Urinary bladder (tissue), 4 donors: Measurements from ENCODE around the gene TSPAN32. TPM values are rescaled to one million over a fixed set of nuclear protein-coding genes. Genes with fewer than 3 reads are reported as not detected.
"Not testable (repeated sequence)": the region's sequence is repeated elsewhere in the genome, so short reads cannot be mapped to it uniquely, and the experiment has no call there.

ENCODE experiments used
- DNase-seq: peaks from one replicate; pipeline ENCODE4 v3.0.0-alpha.2; 2015; ENCODE audit errors: extremely low spot score
- H3K27ac ChIP-seq: one replicate; pipeline ENCODE4 v1.5.1; 2013; ENCODE audit warnings: low read depth, mild to moderate bottlenecking, moderate library complexity
- H3K36me3 ChIP-seq: one replicate; pipeline ENCODE4 v1.6.1; 2013; ENCODE audit warnings: mild to moderate bottlenecking, moderate library complexity; ENCODE audit not compliant: insufficient read depth
- H3K4me1 ChIP-seq: one replicate; pipeline ENCODE4 v1.6.1; 2013; ENCODE audit warnings: mild to moderate bottlenecking, moderate library complexity; ENCODE audit not compliant: insufficient read depth
- H3K4me3 ChIP-seq: one replicate; pipeline ENCODE4 v1.5.1; 2013; ENCODE audit warnings: low read depth, low read length
- WGBS: extraction: QIAGEN DNeasy Blood & Tissue Kit; methylation state at CpG from one replicate; pipeline ENCODE4 v1.1.7; 2013; 5-methylcytosine and 5-hydroxymethylcytosine counted together
- polyA plus RNA-seq: library from polyadenylated mRNA; stranded (reverse); fragments of 200-250 nt; gene quantifications from one replicate; pipeline ENCODE4 v1.2.3, GENCODE V29; 2013
- total RNA-seq: library from RNA; depleted of rRNA; stranded (reverse); fragments of >200 nt; gene quantifications from one replicate; pipeline ENCODE4 v1.2.3, GENCODE V29; 2014
- donor health status: healthy with polysubstance abuse.
- donor health status: healthy.

TSPAN32 gene
- total and polyA plus RNA-seq, 2 donors, result 1.7 to 1.9 TPM

DNA sequence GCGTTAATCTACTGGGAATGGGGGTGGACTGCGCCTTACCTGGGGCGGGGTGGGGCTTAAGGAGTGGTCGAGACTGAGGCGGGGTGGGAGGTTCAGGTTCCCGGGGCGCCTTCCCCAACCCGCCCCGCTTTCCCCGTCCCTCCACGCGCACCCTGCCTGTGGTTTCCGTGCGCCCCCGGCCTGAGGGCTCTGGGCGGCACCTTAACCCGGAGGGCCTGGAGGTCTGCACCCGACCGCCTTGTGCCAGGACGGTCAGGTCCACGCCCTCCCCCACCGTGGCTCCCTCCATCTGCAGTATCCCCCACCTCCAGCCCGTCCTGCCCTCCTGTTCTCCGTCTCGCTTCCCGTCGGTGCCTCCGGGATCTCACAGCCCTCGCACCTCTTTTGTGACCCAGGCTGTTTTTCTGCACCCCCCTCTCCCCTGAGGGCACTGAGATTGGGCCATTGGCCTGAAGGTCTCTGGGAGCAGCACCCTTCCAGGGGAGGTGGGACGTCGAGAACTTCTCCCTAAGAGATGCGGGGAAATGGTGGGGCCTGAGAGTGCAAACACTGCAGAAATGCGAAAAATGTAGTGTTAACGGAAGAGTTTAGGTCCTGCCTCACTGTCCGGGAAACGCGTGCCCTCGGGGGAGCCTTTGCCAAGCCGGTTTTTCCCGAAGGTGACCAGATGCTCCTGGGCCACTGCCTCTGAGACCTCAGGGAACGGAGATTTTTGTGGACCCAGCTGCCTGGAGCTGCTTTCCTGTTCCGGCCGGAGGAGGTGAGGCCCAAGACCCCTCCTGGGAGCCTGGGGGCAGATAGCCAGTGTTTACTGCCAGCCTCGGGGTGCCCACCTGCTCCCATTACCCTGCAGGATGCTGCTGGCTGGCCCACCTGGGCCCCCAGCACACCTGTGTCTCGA lies 30.2 kb upstream of the TSPAN32 start:
- H3K36me3 ChIP-seq, result no peaks in the 10 kb centered on the region
- WGBS, result 28% methylated on average over 45 of the region's 45 CpGs
- no peak for DNase-seq
- no peaks in the 10 kb centered on the region for H3K4me1 ChIP-seq
- H3K4me3 ChIP-seq, result no peak overlapping the region
- no peak overlapping the region for H3K27ac ChIP-seq

DNA sequence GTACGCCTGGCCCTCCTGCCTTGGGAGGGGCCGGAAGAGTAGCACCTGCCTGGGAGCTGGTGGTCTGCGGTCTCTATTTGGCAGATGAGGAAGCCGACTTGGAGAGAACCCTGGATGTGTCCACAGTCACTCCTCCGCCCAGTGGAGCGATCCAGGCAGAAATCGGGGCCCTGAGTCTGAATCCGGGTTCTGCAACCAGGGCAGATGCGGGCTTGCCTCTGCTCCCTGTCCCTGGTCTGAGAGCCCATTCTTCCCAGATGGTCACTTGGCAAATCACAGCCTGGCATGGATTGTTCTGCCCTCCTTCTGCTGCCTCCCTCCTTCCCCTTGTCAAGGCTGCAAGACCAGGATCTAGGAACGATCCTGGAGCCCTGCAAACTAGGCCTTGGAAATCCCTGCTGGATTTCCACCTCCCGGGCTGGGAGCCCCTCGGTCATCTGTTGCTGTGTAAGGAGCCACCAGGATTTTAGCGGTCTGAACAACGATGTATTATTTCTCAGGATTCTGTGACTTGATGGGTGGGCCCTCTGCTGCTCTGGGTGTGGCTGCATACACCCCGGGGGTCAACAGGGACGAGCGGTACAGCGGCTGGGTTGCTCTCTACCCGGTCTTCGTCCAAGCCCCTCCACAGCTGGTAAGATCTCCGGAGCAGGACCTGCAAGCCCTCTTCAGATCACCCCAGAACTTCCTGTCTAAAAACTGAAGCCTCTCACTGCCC lies 29.4 kb upstream of the TSPAN32 start:
- DNase-seq, result no peak

DNA sequence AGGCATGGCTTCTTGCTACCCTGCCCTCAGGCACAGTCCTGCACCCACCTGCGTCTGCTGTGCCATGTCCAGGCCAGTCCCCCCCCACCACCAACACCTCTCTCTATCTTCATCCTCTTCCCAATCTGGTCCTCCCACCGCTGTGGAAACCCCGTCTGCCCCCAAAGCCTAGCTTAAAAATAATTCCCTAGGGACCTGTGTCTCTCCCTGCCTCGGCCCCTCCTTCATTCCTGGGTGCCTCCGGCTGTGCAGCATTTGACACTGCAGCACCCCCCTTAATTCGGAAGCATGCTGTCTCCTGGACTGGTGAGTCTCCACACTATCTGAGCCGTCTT lies 28.9 kb upstream of the TSPAN32 start:
- no peak for DNase-seq
- no peaks in the 10 kb centered on the region for H3K4me1 ChIP-seq
- H3K4me3 ChIP-seq, result no peak overlapping the region
- 82% methylated on average over 7 of the region's 7 CpGs for WGBS
- H3K36me3 ChIP-seq, result no peaks in the 10 kb centered on the region
- no peak overlapping the region for H3K27ac ChIP-seq

More for the DNA sequence above, 29.4 kb upstream of the TSPAN32 start:
- no peak overlapping the region for H3K4me3 ChIP-seq
- H3K36me3 ChIP-seq, result no peaks in the 10 kb centered on the region
- WGBS, result 82% methylated on average over 21 of the region's 21 CpGs
- H3K4me1 ChIP-seq, result no peaks in the 10 kb centered on the region
- no peak overlapping the region for H3K27ac ChIP-seq

DNA sequence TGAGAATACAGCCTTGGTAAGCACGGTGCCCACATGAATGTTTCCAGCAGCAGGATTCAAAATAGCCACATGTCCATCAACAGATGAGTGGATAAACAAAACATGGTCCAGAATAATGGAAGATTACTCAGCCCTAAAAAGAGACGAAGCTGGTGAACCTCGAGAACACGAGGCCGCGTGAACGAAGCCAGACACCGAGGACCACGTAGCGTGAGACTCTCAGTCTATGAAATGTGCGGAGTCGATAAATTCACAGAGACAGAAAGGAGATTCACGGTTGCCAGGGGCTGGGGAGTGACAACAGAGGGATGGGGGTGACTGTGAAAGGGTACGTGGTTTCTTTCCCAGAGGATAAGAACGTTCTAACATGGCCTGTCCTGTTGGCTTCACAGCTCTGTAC lies 28.5 kb upstream of the TSPAN32 start:
- H3K36me3 ChIP-seq, result no peaks in the 10 kb centered on the region
- H3K4me3 ChIP-seq, result no peak overlapping the region
- WGBS, result 84% methylated on average over 15 of the region's 15 CpGs
- H3K4me1 ChIP-seq, result no peaks in the 10 kb centered on the region
- H3K27ac ChIP-seq, result no peak overlapping the region
- no peak for DNase-seq

DNA sequence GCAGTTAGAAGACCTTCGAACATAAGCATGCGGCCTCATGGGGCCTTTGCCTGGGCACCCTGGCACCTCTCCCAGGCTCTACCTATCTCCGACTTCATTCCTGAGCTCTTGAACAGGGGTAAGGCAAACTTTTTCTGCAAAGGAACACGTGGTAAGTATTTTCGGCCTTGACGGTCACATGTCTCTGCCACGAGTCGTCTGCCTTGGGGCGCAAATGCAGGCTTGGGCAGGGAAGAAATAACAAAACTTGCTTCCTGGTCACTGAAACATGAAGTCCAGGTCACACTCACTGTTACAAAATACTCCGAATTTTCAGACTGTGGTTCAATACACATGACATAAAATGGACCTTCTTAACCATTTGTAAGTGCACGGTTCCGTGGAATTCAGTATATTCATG lies 28.0 kb upstream of the TSPAN32 start:
- DNase-seq, result no peak
- 82% methylated on average over 12 of the region's 12 CpGs for WGBS
- Histone ChIP-seq H3K36me3 (no peaks in the 10 kb centered on the region), H3K27ac (no peak overlapping the region), H3K4me3 (no peak overlapping the region), H3K4me1 (no peaks in the 10 kb centered on the region)

DNA sequence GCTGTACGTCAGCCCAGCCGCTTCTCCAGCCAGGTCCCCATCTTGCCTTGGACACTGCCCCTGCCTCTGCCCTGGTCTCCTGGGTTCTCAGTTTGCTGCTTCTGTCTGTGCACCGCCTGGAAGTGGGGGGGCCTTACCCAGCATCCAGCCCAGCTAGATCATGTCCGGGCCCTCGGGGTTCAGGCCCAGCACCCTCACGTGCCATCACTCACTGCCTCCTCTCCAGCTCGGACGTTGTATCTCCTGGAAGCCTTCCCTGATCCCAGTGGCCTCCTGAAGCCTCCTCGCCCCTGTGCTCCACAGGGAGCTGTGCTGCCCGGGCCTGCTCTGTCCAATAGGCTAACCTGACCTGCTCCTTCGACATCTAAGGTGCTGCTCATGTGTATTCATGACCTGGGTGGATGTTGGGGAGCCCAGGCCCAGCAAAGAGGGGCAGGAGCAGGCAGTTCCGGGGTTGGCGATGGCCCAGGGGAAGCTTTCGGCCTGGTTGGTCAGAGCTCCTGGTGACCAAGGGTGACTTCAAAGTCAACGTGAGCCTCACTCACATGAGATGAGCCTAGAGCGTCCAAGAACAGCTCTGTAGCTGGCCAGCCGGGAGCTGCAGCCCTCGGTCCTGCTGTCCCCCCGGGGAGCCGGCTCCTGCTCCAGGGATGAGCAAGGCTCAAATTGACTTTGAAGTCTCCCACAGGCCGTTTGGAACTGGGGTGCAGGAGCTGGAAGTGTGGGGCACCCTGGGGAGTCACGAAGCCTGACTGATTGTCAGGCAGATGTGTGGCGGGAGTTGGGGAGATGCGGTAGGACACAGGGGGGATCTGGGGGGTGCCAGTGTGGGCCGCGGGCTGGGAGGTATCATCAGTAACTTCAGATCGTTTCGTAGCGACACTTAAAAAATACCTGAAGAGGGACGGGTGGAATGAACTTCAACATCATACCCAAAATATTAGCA lies 26.2 kb upstream of the TSPAN32 start:
- WGBS, result 92% methylated on average over 30 of the region's 30 CpGs
- Histone ChIP-seq H3K4me1 (no peaks in the 10 kb centered on the region), H3K4me3 (no peak overlapping the region), H3K27ac (no peak overlapping the region), H3K36me3 (no peaks in the 10 kb centered on the region)
- no peak for DNase-seq

DNA sequence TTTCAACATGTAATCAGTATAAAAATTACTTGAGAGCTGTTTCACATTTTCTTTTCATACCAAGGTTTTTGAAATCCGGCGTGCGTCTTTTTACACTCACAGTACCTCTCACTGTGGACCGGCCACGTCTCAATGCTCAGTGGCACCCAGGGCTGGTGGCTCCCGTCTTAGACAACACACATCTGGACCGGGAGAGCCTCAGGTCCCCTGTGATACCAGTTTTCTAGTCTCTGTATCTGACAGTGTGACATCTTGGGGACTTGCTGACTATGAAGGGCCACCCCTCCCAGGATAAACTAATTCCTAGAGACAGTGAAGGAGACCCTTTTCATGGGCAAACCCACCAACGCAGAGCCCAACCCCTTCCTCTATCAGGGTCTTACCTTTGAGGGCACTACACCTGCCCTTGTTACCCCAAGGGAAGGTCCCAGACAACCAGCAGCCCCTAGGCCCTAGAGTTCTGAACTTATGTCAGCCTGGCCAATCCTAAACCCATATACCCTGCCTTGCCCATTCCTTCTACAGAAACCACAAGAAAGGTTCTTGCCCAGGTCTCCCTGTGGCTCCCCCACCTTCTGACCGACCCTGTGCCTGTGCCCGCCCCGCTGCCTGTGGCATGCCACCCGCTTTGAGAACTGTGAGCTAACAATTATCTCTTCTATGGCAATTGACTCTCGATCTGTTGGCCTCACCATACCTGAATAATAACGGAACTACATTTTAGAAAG lies 25.4 kb upstream of the TSPAN32 start:
- no peak overlapping the region for H3K27ac ChIP-seq
- no peaks in the 10 kb centered on the region for H3K36me3 ChIP-seq
- H3K4me1 ChIP-seq, result no peaks in the 10 kb centered on the region
- 93% methylated on average over 14 of the region's 14 CpGs for WGBS
- DNase-seq, result no peak
- H3K4me3 ChIP-seq, result no peak overlapping the region

DNA sequence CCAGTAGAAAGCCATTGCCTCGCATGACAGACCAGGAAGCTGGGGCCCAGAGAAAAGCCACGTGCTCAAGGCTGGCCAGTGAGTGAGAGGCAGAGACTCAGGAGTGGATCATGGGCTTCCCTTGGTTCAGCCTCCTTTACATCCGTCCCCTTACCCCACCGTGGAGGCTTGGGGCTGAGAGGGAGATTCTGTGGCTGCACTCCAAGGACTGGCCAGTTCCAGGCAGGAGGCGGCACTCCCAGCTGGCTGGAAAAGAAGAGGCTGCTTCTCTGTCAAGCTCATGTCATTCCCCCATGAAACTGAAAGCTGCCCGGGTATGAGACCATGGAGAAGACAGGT lies 24.8 kb upstream of the TSPAN32 start:
- 49% methylated on average over 6 of the region's 6 CpGs for WGBS

DNA sequence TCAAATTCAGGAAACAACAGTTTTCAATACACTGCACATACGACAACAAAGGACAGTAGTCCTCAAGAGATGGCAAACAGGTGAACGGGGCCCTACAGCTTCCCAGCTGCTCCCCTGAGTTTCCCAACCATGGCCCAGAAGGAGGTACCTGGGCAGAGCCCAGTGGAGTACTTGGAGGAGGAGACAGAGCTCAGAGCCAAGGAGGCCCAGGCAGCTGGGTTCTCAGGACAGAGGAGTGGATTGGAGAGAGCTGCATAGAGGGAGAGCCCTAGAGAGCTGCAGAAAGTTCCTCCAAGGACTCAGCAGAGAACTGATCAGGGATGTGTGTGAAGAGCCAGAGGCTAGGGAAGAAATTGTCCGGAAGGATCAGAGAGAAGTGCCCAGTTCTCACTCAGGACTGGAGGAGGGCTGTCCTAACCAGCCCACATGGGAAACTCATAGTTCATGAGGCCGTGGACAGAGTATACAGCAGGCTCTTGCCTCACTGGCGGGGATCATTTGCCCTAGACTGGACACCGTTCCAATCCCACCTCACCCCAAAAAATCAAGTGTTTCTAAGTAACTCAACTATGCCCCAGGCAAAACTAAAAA lies 23.8 kb upstream of the TSPAN32 start:
- Histone ChIP-seq H3K36me3 (no peaks in the 10 kb centered on the region), H3K4me1 (no peaks in the 10 kb centered on the region), H3K4me3 (no peak overlapping the region), H3K27ac (no peak overlapping the region)
- no peak for DNase-seq
- WGBS, result 82% methylated on average over 6 of the region's 6 CpGs

More for the DNA sequence above, 24.8 kb upstream of the TSPAN32 start:
- no peak for DNase-seq
- Histone ChIP-seq H3K4me3 (no peak overlapping the region), H3K36me3 (no peaks in the 10 kb centered on the region), H3K27ac (no peak overlapping the region), H3K4me1 (no peaks in the 10 kb centered on the region)

DNA sequence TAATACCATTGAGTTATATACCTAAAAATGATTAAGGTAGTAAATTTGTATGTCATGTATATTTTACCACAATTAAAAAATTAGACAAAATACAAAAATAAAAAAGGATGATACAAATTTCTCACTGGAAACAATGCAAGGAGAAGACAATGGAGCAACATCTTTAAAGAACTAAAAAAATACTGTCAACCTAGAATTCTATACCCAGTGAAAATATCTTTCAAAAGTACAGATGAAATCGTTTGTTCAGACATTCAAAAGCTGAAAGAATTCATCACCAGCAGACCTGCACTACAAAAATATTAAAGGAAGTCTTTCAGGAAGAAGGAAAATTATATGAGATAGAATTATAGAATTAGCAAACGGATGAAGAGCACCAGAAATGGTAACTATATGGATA lies 21.6 kb upstream of the TSPAN32 start:
- no peak overlapping the region for H3K27ac ChIP-seq
- no peak overlapping the region for H3K4me3 ChIP-seq
- DNase-seq, result no peak
- H3K36me3 ChIP-seq, result no peaks in the 10 kb centered on the region
- no peaks in the 10 kb centered on the region for H3K4me1 ChIP-seq
- WGBS, result 74% methylated on average over 2 of the region's 2 CpGs

DNA sequence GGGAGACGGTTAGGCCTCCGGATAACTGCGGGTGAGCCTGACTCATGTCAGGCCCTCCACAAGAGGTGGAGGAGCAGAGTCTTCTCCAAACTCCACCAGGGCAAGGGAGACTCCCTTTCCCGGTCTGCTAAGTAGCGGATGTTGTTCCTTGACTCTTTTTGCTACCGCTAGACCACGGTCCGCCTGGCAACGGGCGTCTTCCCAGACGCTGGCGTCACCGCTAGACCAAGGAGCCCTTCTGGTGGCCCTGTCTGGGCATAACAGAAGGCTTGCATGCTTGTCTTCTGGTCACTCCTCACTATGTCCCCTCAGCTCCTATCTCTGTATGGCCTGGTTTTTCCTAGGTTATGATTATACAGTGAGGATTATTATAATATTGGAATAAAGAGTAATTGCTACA lies 15.5 kb upstream of the TSPAN32 start:
- H3K4me1 ChIP-seq, result not testable (repeated sequence)

DNA sequence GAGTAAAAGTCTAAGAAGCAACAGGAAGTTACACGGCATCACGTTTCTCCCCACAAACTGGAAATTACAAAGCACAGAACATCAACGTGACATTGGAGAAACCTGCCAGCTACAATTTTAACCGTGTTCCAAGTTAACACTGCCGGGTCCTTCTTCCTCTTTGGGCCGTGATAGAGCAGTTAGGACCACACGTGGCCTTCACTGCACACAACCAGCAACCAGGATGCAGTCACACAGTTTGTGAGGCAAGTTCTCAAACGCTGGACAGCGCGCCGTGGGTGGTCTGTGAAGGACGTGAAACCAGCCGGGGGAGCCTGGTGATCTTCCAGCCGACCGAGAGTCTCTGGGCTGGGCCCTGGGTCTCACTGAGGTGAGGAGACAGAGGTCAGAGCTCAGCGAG lies 14.7 kb upstream of the TSPAN32 start:
- no peak for DNase-seq
- H3K4me1 ChIP-seq, result no peaks in the 10 kb centered on the region
- H3K36me3 ChIP-seq, result no peaks in the 10 kb centered on the region
- H3K4me3 ChIP-seq, result no peak overlapping the region
- H3K27ac ChIP-seq, result no peak overlapping the region
- WGBS, result 24% methylated on average over 16 of the region's 16 CpGs

More for the DNA sequence above, 15.5 kb upstream of the TSPAN32 start:
- 90% methylated on average over 11 of the region's 13 CpGs for WGBS
- not testable (repeated sequence) for H3K4me3 ChIP-seq, H3K36me3 ChIP-seq, DNase-seq, H3K27ac ChIP-seq

DNA sequence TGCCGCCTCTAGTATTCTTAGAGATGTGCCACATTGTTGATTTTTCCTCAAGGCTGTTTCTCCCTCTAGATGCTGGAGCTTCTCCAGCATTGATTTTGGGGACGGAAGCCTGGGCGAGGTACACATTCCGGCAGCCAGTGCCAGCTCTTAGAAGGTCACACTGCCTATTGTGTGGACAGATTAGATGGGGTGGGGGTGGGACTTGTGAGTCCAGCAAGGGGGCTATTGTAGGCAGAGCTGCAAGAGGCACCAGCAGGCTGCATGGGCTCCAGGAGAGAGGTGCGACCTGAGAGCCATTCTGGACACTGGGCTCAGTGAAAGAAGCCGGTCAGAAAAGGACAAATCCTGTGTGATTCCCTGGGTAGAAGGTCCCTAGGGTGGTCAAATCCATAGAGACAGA lies 12.5 kb upstream of the TSPAN32 start:
- no peak for DNase-seq

More for the DNA sequence above, 12.5 kb upstream of the TSPAN32 start:
- no peaks in the 10 kb centered on the region for H3K36me3 ChIP-seq
- WGBS, result 85% methylated on average over 6 of the region's 6 CpGs
- H3K27ac ChIP-seq, result no peak overlapping the region
- H3K4me3 ChIP-seq, result no peak overlapping the region
- no peaks in the 10 kb centered on the region for H3K4me1 ChIP-seq
